NK-92 (cell line): ENCODE results near the gene GDE1.

Source experiments
- DNase-seq: peaks from one replicate; lab custom pipeline; 2025; ENCODE audit not compliant: unreplicated experiment; lab: John Stamatoyannopoulos, UW

The GDE1 gene

GRCh38 chr16:19486750-19487325 is 35.1 kb downstream of the GDE1 start:
- no peak for DNase-seq

DNA sequence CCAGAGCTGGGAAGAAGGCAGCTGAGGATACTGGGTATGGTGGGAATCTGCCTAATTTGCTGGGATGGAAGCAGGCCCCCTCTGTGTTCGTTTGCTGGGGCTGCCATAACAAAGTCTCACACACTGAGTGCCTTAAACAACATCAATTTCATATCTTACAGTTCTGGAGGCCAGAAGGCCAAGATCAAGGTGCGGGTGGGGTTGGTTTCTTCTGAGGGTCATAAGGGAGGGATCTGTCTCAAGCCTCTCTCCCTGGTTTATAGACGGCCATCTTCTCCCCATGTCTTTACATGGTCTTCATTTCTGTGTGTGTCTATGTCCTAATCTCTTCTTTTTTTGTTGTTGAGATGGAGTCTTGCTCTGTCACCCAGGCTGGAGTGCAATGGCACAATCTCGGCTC is 35.8 kb downstream of the GDE1 start:
- DNase-seq = no peak

DNA sequence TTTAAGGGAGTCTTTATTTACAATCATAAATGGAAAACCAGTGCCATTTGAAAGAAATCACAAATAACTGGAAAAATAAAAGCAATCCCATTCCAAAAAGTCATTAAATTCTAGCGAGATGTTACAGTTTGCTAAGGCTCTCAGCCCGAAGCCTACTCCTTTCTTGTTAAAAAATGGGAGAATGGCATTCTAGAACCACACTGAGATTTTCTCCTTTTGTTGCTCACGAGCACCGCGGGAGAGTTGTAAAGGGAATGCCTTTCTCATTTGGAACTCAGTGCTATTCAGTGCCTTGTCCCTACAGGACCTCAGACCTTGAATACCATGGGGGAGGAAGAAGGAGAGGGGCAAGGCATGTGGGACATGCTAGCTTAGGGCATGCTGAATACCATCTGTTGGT is 36.3 kb downstream of the GDE1 start:
- DNase-seq = no peak

DNA sequence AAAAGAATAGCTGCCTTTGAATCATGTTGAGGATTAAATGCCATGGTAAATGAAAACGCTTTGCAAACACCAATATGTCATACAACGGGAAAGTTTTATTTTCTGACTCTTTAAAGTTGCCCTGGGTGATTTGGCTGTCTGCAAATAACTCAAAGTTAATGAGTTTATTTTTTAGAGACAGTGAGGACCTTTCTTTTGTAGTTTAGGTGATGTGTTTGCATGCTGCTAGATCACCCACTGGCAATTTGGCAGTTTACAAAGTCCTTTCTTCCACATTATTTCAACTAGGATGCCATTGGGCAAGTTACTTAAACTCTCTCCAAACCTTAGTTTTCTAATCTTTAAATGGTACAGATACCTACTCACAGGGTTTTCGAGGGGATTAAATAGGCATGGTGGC is 37.8 kb downstream of the GDE1 start:
- no peak for DNase-seq

- no peak for DNase-seq
Measured at GRCh38 chr16:19482291-19482690, 39.6 kb downstream of the GDE1 start.

DNA sequence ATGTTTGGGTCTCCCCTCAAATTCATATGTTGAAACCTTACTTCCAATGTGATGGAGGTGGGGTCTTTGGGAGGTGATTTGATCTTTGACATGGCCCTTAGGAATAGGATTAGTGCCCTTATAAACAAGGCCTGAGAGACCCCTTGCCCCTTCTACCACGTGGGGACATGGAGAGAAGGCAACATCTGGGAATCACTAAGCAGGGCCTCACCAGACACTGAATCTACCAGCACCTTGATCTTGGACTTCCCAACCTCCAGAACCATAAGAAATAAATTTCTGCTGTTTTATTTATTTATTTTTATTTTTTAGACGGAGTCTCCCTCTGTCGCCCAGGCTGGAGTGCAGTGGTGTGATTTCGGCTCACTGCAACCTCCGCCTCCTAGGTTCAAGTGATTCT is 40.1 kb downstream of the GDE1 start:
- DNase-seq = no peak

GRCh38 chr16:19481296-19481695 is 40.6 kb downstream of the GDE1 start:
- DNase-seq = no peak

GRCh38 chr16:19479302-19479721 is 42.6 kb downstream of the GDE1 start:
- DNase-seq = no peak

GRCh38 chr16:19478505-19478904 is 43.4 kb downstream of the GDE1 start:
- DNase-seq = no peak

DNA sequence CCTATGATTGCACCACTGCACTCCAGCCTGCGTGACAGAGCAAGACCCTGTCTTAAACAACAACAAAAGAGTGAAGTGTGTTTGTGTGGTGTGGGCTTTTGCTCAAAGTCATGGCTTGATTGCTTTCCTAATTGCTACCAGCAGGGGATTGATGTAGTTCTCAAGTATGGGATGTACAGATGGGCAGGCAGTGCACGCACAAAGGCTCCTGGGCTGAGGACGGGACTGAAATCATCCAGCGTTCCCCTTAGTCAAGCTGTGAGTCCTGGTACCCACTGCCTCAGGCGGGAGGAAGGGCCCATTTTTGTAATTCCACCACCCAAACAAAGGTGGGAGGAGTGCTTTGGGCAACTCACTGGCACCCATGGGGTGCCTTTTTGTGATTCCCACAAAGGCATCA is 47.3 kb downstream of the GDE1 start:
- DNase-seq = no peak

- DNase-seq = no peak
Measured at GRCh38 chr16:19472482-19472881, 49.4 kb downstream of the GDE1 start.

DNA sequence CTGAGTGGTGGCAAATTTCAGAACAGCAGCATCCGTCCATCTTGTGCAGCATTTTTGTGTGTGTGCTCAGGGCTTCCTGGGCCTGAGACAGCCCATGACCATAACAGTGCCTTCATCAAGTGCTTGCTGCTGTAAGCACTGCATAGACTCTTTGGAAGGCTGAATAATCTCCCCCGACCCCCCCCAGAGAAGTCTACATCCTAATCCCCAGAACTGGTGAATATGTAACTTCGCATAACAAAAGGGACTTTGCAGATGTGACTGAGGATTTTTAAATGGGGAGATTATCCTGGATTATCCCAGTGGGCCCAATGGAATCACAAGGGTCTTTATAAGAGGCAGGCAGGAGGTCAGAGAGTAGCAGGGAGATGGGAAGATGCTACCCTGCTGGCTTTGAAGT is 53.6 kb downstream of the GDE1 start:
- no peak for DNase-seq

DNA sequence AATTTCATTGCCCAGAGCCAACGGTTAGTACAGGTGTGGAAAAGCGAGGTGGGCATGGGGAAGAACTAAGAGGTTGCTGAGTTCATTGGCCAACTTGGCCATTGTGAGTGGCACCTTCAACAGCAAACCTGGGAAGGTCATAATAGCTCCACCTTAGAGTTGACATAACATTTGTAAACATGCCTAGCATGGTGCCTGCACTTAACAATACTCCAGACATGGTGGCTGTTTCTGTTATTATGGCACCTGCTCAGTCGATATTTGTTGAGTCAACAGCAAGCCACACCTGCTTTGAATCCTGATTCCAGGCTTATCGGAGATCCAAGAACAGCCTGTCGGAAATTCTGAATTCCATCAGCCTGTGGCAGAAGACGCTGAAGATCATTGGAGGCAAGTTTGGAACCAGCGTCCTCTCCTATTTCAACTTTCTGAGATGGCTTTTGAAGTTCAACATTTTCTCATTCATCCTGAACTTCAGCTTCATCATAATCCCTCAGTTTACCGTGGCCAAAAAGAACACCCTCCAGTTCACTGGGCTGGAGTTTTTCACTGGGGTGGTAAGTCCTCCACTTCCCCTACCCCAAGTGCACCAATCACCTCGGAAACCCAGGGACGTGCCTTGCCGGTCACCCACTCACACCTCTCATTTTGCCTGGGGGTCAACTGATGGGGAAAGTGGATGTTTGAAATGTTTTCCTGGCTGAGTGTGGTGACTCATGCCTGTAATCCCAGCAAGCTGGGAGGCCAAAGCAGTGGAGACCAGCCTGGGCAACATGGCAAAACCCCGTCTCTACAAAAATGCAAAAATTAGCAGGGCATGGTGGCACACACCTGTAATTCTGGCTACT is 58.2 kb downstream of the GDE1 start:
- DNase-seq = no peak

DNA sequence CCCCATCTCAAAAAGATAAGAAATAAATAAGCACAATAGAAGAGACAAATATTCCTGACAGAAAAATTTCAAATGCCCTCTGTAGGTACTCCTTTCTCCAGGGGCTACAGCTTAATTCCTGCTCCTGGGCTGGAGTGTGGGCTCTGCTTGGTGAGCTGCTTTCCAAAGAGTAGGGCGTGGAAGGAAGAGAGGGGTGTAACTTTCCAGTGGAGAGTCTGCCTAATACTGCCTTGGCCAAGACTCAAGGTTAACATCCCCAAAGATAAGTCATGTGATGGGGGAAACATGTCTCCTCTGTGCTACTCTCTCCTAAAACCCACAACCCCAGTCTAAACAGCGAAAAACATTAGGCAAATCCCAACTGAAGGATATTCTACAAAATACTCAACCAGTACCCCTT is 61.5 kb downstream of the GDE1 start:
- DNase-seq = no peak

GRCh38 chr16:19458722-19459379 is 63.0 kb downstream of the GDE1 start:
- no peak for DNase-seq
